CMK (cell line): ENCODE results near the gene TUB.

Experiments
- DNase-seq: peaks from one replicate; pipeline ENCODE4 v3.0.0-alpha.2; 2010; ENCODE audit warnings: low read depth

TUB gene

DNA sequence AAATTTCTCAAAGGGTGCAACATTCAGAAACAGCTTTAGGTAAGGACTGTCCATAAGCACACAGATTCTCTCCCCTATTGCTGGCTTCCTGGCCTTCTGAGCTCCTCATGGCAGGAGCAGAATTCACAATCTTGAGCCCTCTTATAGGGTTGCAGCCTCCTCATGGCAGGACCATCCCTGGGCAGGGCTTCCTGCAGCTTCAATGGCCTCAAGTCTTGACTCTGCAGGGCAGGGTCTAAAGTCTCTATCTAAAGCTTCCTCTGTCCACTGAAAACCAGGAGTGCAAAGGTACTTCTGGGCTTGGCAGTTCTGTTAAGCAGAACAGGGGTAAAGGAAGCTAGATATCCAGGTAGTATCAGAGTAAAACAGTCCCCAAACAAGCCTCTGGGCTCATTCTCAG is 28.7 kb downstream of the TUB start:
- DNase-seq, result no peak

DNA sequence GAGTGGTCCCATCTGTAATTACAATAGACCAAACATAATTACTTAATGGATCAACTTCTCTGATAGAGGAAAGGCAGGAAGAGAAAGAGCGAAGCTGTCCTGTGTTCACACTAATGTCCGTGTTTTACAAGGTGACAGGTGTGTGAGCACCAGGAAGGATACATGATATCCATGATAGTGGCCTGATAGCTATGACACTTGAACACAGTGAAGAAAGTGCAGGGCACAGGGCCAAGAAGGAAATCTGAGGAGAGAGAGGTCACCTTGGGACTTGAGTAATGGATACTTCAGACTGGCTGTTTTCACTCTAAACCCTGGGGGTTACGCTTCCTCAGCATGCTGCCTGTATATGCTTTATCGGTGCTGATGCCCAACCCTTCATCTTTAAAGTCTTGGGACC is 29.4 kb downstream of the TUB start:
- DNase-seq, result no peak

DNA sequence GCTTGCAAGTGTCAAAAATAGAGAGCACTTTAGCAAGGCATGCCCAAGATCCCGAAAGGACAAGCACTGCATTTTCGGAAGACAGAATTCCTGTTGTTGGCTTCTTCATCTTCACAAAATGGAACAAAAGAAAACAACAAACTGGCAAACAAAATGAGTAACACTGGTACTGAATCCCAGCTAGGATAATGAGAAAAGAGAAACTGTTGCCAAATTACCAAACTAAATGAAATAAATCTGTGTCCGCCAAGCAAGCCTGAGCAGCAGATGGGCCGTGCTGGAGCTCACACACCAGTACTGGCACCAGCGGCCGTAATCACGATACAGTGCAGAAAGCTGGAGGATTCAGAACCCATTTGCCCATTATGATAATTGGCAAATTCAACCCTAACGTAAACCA is 30.6 kb downstream of the TUB start:
- DNase-seq, result no peak

DNA sequence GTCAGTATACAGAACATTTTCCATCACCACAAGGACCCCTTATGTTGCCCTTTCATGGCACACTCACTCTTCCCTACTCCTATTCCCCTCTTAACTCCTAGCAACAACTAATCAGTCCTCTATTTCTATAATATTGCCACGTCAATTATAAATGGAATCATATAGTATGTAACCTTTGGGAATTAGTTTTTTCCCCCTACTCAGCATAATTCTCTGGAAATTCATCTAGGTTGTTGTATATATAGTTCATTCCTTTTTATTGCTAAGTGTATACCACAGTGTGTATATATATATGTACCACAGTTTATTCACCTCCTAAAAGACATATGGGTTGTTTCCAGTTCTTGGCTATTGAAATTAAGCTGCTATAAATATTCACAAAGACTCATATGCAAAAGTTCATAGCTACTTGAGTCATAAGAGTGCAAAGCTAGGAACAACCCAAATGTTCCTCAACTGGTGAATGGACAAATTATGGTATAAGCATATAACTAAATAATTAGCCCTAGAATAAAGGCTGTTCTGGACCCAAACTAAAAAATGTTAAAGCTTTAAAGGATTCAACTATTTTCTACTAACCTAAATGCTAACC is 41.3 kb downstream of the TUB start:
- no peak for DNase-seq

DNA sequence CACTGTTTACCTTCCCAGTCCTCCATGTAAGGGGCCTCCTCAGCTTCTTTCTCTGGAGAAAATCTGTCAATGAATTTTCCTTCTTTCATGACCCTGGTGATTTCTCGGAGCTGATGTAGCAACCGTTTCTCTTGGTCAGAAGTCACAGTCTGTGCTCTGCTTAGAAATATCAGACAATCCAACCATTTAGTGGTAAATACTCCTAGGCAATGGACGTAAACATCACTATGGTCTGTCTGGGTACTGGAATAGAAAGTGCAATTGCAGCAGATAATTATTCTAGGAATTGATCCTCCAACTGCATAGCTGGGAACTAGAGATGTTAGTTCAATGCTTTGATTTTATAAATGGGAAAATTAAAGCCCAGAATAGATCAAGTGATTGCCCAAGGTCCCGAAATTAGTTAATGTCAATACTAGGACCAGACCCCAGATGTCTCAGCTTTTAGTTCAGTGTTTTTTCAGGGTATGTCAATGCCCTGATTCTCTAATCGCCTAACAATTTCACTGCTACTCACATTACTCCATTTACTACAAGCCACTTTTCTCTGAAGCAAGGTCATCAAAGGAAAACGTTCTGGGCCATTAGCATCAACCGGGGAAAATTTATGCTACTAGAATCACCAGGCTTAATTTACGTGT is 45.8 kb downstream of the TUB start:
- no peak for DNase-seq

DNA sequence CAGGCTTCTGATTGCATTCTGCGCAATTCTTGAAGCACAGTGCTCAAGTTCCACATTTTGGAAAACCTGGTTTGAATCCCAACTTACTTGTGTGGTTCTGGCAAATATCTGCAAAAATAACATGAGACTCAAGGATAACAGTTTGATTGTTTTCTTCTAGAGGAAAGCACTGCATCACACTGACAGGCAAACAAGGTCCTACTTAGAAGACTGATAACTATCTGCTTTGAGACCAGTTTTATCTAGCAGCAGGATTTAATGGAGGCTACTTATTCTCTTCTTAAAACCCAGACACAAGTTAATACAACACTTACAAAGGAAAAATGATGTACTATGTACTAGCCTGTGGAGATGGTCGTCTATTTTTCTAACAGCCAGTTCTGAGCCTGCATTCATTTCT is 46.4 kb downstream of the TUB start:
- DNase-seq, result no peak

DNA sequence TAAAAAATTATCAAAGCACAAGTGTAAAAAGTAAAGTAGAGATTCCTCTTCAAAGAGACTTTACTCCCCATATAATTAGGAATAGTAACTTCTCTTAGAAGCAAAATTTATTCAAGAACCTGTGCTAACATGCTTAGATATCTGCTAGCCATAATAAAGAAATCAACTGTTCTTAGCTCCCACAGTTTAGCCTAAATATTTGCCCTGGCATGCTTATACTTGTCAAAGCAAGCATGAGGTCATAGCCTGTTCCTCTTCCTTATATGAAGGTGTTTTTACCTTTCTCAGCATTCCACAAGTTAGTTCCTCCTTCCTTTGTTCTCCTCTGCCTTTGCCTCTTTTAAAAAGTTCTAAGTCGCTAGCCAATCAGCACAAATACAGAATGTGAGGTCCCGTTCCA is 57.5 kb downstream of the TUB start:
- DNase-seq, result no peak

DNA sequence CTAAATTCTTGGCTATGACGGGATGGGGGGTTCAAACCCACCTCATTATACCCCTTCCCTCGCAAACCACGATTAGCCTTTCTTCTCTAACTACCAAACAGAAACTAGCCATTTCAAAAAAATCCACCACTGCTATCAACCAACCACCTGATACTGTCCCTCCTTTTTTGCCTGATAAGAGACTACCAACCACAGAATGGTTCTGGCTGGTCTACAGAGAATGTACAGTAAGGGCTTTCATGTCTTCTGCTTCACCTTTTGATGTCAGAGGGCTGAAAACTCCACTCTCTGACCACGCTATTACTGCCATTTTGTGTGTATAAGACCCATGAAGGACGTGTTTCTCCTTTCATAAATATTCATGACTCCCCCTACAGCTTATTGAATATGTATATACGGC is 68.7 kb downstream of the TUB start:
- DNase-seq, result peak; percentile 7
